Endodermal cell (in vitro differentiated cells): ENCODE results near the gene DHDDS. TPM values are rescaled to one million over a fixed set of nuclear protein-coding genes. Genes with fewer than 3 reads are reported as not detected.

Experiments used
- DNase-seq: peaks from one replicate; pipeline ENCODE4 v3.0.0-alpha.2; 2017
- H3K27ac ChIP-seq: 2 replicates; pipeline ENCODE4 v1.5.1; 2013; ENCODE audit warnings: mild to moderate bottlenecking, low read depth, low read length, moderate library complexity
- H3K27me3 ChIP-seq: 2 replicates; pipeline ENCODE4 v1.6.1; 2013; ENCODE audit warnings: mild to moderate bottlenecking, low read length, moderate library complexity; ENCODE audit not compliant: insufficient read depth, control insufficient read depth, poor library complexity, severe bottlenecking
- H3K36me3 ChIP-seq: 2 replicates; pipeline ENCODE4 v1.7.0; 2013; ENCODE audit warnings: mild to moderate bottlenecking, low read length, moderate library complexity; ENCODE audit not compliant: control insufficient read depth, insufficient read depth
- H3K4me1 ChIP-seq: one replicate; pipeline ENCODE4 v1.7.0; 2013; ENCODE audit warnings: low read length; ENCODE audit not compliant: control insufficient read depth, insufficient read depth
- H3K4me3 ChIP-seq: 2 replicates; pipeline ENCODE4 v1.5.1; 2013; ENCODE audit warnings: mild to moderate bottlenecking, low read length, moderate library complexity
- H3K9ac ChIP-seq: 2 replicates; pipeline ENCODE4 v1.6.1; 2013; ENCODE audit warnings: mild to moderate bottlenecking, low read length, moderate library complexity; ENCODE audit not compliant: poor library complexity, severe bottlenecking; ENCODE audit errors: extremely low read depth
- H3K9me3 ChIP-seq: 2 replicates; pipeline ENCODE4 v1.6.1; 2013; ENCODE audit warnings: mild to moderate bottlenecking, low read length, moderate library complexity; ENCODE audit not compliant: control insufficient read depth
- H3K27ac Mint-ChIP-seq: 2 replicates; pipeline ENCODE4 v1.8.0; 2020; ENCODE audit warnings: mixed read lengths
- H3K27me3 Mint-ChIP-seq: 2 replicates; pipeline ENCODE4 v1.8.0; 2021; ENCODE audit warnings: mild to moderate bottlenecking, mixed read lengths; ENCODE audit not compliant: insufficient read depth
- H3K36me3 Mint-ChIP-seq: 2 replicates; pipeline ENCODE4 v1.8.0; 2020; ENCODE audit warnings: low read depth, mixed read lengths
- H3K4me1 Mint-ChIP-seq: 2 replicates; pipeline ENCODE4 v1.8.0; 2020; ENCODE audit warnings: mixed read lengths
- H3K4me3 Mint-ChIP-seq: 2 replicates; pipeline ENCODE4 v1.8.0; 2020; ENCODE audit warnings: mild to moderate bottlenecking, moderate library complexity, mixed read lengths
- H3K9me3 Mint-ChIP-seq: 2 replicates; pipeline ENCODE4 v1.8.0; 2020; ENCODE audit warnings: mild to moderate bottlenecking, mixed read lengths
- CTCF ChIP-seq: fragments of 200-600 bp; sonication (generic); conservative IDR thresholded peaks from 2 replicates; pipeline ENCODE4 v1.5.0; 2021; ENCODE audit warnings: antibody characterized with exemption, mild to moderate bottlenecking
- WGBS, 2 experiments: methylation state at CpG; one replicate each; pipeline versions ENCODE4 v1.1.5 to v1.1.7; 2013; ENCODE audit warnings: missing lambda C conversion rate in 2 of 2, mixed read lengths in 1 of 2; ENCODE audit not compliant: insufficient coverage in 1 of 2, insufficient read length in 1 of 2; 5-methylcytosine and 5-hydroxymethylcytosine counted together
- total RNA-seq, 2 donors: library from RNA; stranded (reverse); fragmentation: NEBNext Ultra II Directional in 1 of 2; extraction: Animal tissue kit (Norgen Biotek cat#: 25700) in 1 of 2; gene quantifications; 2 replicates in 1 of 2; 3 replicates in 1 of 2; pipeline ENCODE4 v1.2.1, GENCODE V29; 2021

DHDDS gene
- total RNA-seq, 2 donors from 2014 or later: 51.1 to 55.1 TPM

GRCh38 chr1:26401891-26402290 is 30.2 kb upstream of the DHDDS start:
- Mint-ChIP-seq H3K4me3 (no peak overlapping the region), H3K36me3 (no peaks in the 10 kb centered on the region), H3K27me3 (peaks cover 2% of the 10 kb centered on the region), H3K27ac (no peak overlapping the region), H3K9me3 (no peaks in the 10 kb centered on the region), H3K4me1 (no peaks in the 10 kb centered on the region)
- Histone ChIP-seq H3K9me3 (no peaks in the 10 kb centered on the region), H3K4me1 (no peaks in the 10 kb centered on the region), H3K27ac (no peak overlapping the region), H3K27me3 (no peaks in the 10 kb centered on the region), H3K36me3 (no peaks in the 10 kb centered on the region), H3K9ac (no peak overlapping the region), H3K4me3 (no peak overlapping the region)
- no peak for DNase-seq
- WGBS, 2 experiments: 91 to 100% methylated on average over 3 of the region's 3 CpGs
- no peak for TF ChIP-seq CTCF

- Histone ChIP-seq H3K27ac (no peak overlapping the region), H3K9ac (no peak overlapping the region), H3K36me3 (no peaks in the 10 kb centered on the region), H3K27me3 (no peaks in the 10 kb centered on the region), H3K4me1 (no peaks in the 10 kb centered on the region), H3K4me3 (no peak overlapping the region), H3K9me3 (no peaks in the 10 kb centered on the region)
- Mint-ChIP-seq H3K9me3 (no peaks in the 10 kb centered on the region), H3K27me3 (peaks cover 2% of the 10 kb centered on the region), H3K4me1 (peaks cover 1% of the 10 kb centered on the region), H3K27ac (no peak overlapping the region), H3K4me3 (no peak overlapping the region), H3K36me3 (no peaks in the 10 kb centered on the region)
- DNase-seq: no peak
- WGBS, 2 experiments: 53 to 79% methylated on average over 4 of the region's 4 CpGs
- no peak for TF ChIP-seq CTCF
Measured at GRCh38 chr1:26403656-26404055, 28.5 kb upstream of the DHDDS start.

- Histone ChIP-seq H3K9ac (no peak overlapping the region), H3K4me1 (no peaks in the 10 kb centered on the region), H3K9me3 (no peaks in the 10 kb centered on the region), H3K4me3 (no peak overlapping the region), H3K36me3 (no peaks in the 10 kb centered on the region), H3K27me3 (no peaks in the 10 kb centered on the region), H3K27ac (no peak overlapping the region)
- WGBS, 2 experiments: 93 to 100% methylated on average over 1 to 2 of the region's 2 CpGs
- H3K27me3 Mint-ChIP-seq: peaks cover 2% of the 10 kb centered on the region
- peaks cover 11% of the 10 kb centered on the region for H3K4me1 Mint-ChIP-seq
- H3K36me3 Mint-ChIP-seq: no peaks in the 10 kb centered on the region
- no peaks in the 10 kb centered on the region for H3K9me3 Mint-ChIP-seq
- no peak overlapping the region for H3K4me3 Mint-ChIP-seq
- no peak for DNase-seq
- no peak for TF ChIP-seq CTCF
- no peak overlapping the region for H3K27ac Mint-ChIP-seq
Measured at GRCh38 chr1:26404641-26405040, 27.5 kb upstream of the DHDDS start.
